CD4-positive, alpha-beta T cell treated with Interleukin-15 for 1 hour (primary cell): ENCODE data around the gene PIK3C2G.
"Not testable (repeated sequence)": the region's sequence is repeated elsewhere in the genome, so short reads cannot be mapped to it uniquely, and the experiment has no call there.

Experiments
- DNase-seq: peaks from one replicate; pipeline ENCODE4 v3.0.0-alpha.2; 2020

Gene PIK3C2G

GRCh38 chr12:18476861-18477260 lies 215.5 kb downstream of the PIK3C2G start:
- no peak for DNase-seq

- no peak for DNase-seq
These were observed 217.9 kb downstream of the PIK3C2G start for GRCh38 chr12:18479256-18479655.

GRCh38 chr12:18482601-18483120 lies 221.3 kb downstream of the PIK3C2G start:
- DNase-seq: no peak

- DNase-seq: no peak
These were observed 222.5 kb downstream of the PIK3C2G start for GRCh38 chr12:18483698-18484325.

GRCh38 chr12:18486036-18486435 lies 224.7 kb downstream of the PIK3C2G start:
- no peak for DNase-seq

- no peak for DNase-seq
These were observed 226.2 kb downstream of the PIK3C2G start for GRCh38 chr12:18487509-18487908.

- DNase-seq: no peak
These were observed 231.2 kb downstream of the PIK3C2G start for GRCh38 chr12:18492372-18493025.

GRCh38 chr12:18496156-18496555 lies 234.8 kb downstream of the PIK3C2G start:
- no peak for DNase-seq

GRCh38 chr12:18500160-18500574 lies 238.8 kb downstream of the PIK3C2G start:
- DNase-seq: not testable (repeated sequence)

GRCh38 chr12:18500736-18501135 lies 239.4 kb downstream of the PIK3C2G start:
- not testable (repeated sequence) for DNase-seq

GRCh38 chr12:18502422-18502968 lies 241.2 kb downstream of the PIK3C2G start:
- DNase-seq: no peak

- no peak for DNase-seq
These were observed 260.1 kb downstream of the PIK3C2G start for GRCh38 chr12:18521461-18521860.

- no peak for DNase-seq
These were observed 261.5 kb downstream of the PIK3C2G start for GRCh38 chr12:18522806-18523205.

- not testable (repeated sequence) for DNase-seq
These were observed 281.2 kb downstream of the PIK3C2G start for GRCh38 chr12:18542497-18542896.

- no peak for DNase-seq
These were observed 285.1 kb downstream of the PIK3C2G start for GRCh38 chr12:18546399-18546798.

- no peak for DNase-seq
These were observed 288.3 kb downstream of the PIK3C2G start for GRCh38 chr12:18549598-18549997.

GRCh38 chr12:18551106-18551505 lies 289.8 kb downstream of the PIK3C2G start:
- no peak for DNase-seq

- DNase-seq: no peak
These were observed 290.4 kb downstream of the PIK3C2G start for GRCh38 chr12:18551701-18552100.

- DNase-seq: no peak
These were observed 291.5 kb downstream of the PIK3C2G start for GRCh38 chr12:18552829-18553228.

GRCh38 chr12:18556161-18556560 lies 294.8 kb downstream of the PIK3C2G start:
- DNase-seq: no peak

- DNase-seq: no peak
These were observed 297.9 kb downstream of the PIK3C2G start for GRCh38 chr12:18559242-18559641.

- DNase-seq: no peak
These were observed 301.2 kb downstream of the PIK3C2G start for GRCh38 chr12:18562531-18562930.

- no peak for DNase-seq
These were observed 303.0 kb downstream of the PIK3C2G start for GRCh38 chr12:18564306-18564705.

- no peak for DNase-seq
These were observed 306.5 kb downstream of the PIK3C2G start for GRCh38 chr12:18567787-18568186.
